HG02571 (cell line): ENCODE data around the gene SLC6A8.
"Not testable (repeated sequence)": the region's sequence is repeated elsewhere in the genome, so short reads cannot be mapped to it uniquely, and the experiment has no call there.

ENCODE experiments used
- ATAC-seq: cut with Tn5 transposase; IDR thresholded peaks from one replicate; pipeline ENCODE4 v1.9.1; 2021; ENCODE audit warnings: mild to moderate bottlenecking, moderate library complexity; ENCODE audit not compliant: unreplicated experiment

The SLC6A8 gene

GRCh38 chrX:153704631-153705402, 17.1 kb downstream of the SLC6A8 start:
- not testable (repeated sequence) for ATAC-seq

- not testable (repeated sequence) for ATAC-seq
Measured at GRCh38 chrX:153705403-153706060, 17.8 kb downstream of the SLC6A8 start.

GRCh38 chrX:153706799-153707198, 19.1 kb downstream of the SLC6A8 start:
- no peak for ATAC-seq

GRCh38 chrX:153707406-153707805, 19.7 kb downstream of the SLC6A8 start:
- no peak for ATAC-seq

GRCh38 chrX:153708415-153708814, 20.7 kb downstream of the SLC6A8 start:
- ATAC-seq: no peak

- ATAC-seq: no peak
Measured at GRCh38 chrX:153709726-153710674, 22.3 kb downstream of the SLC6A8 start.

- ATAC-seq: no peak
Measured at GRCh38 chrX:153714256-153714655, 26.5 kb downstream of the SLC6A8 start.

GRCh38 chrX:153717445-153717844, 29.7 kb downstream of the SLC6A8 start:
- no peak for ATAC-seq

- ATAC-seq: no peak
Measured at GRCh38 chrX:153719238-153719637, 31.5 kb downstream of the SLC6A8 start.

- ATAC-seq: no peak
Measured at GRCh38 chrX:153719701-153720100, 32.0 kb downstream of the SLC6A8 start.

- ATAC-seq: no peak
Measured at GRCh38 chrX:153722704-153723350, 35.1 kb downstream of the SLC6A8 start.

- ATAC-seq: peak; percentile 28
Measured at GRCh38 chrX:153723351-153724251, 35.9 kb downstream of the SLC6A8 start.

- ATAC-seq: peak; percentile 51
Measured at GRCh38 chrX:153724252-153725038, 36.7 kb downstream of the SLC6A8 start, which contains the start of the genes ABCD1 and BCAP31. Gene ABCD1, plus strand, starts transcription at chrX:153724856. Its CDS starts 411 bp downstream, at chrX:153725267. Gene BCAP31, minus strand, starts transcription at chrX:153724387. Its CDS starts 1,143 bp downstream, at chrX:153723244.

GRCh38 chrX:153725039-153725831, 37.5 kb downstream of the SLC6A8 start:
- no peak for ATAC-seq

GRCh38 chrX:153725832-153726285, 38.1 kb downstream of the SLC6A8 start:
- ATAC-seq: no peak

- ATAC-seq: peak; percentile 30
Measured at GRCh38 chrX:153726286-153727122, 38.8 kb downstream of the SLC6A8 start.
